ENCODE results near the gene XIRP1.
"Not testable (repeated sequence)": the region's sequence is repeated elsewhere in the genome, so short reads cannot be mapped to it uniquely, and the experiment has no call there.

Gene XIRP1

GRCh38 chr3:39180183-39180545 lies 12.2 kb downstream of the XIRP1 start:
- H3K4me2 ChIP-seq = peak overlapping the region; percentile 98
- H3K9me3 ChIP-seq = no peaks in the 10 kb centered on the region
- H3K36me3 ChIP-seq = no peaks in the 10 kb centered on the region
- H3K9ac ChIP-seq = peak overlapping the region; percentile 58
- no peaks in the 10 kb centered on the region for H3K27me3 ChIP-seq
- peak overlapping the region; percentile 63 for H3K4me3 ChIP-seq
- peaks cover 67% of the 10 kb centered on the region for H3K4me1 ChIP-seq
- H4K20me1 ChIP-seq = no peaks in the 10 kb centered on the region
- H3K27ac ChIP-seq = no peak overlapping the region
- no peak for TF ChIP-seq Cebpa-rat (IDR thresholded peaks at IDR 0.05)

GRCh38 chr3:39178553-39178952 lies 13.8 kb downstream of the XIRP1 start:
- H3K9me3 ChIP-seq = peaks cover 5% of the 10 kb centered on the region; the same call in 1 of the 2 replicates
- H3K27me3 ChIP-seq = no peaks in the 10 kb centered on the region
- H3K4me3 ChIP-seq = peak overlapping the region; percentile 67
- peak overlapping the region; percentile 76; the same call in 1 of the 2 replicates for H3K9ac ChIP-seq
- H3K4me1 ChIP-seq = peaks cover 56% of the 10 kb centered on the region
- H4K20me1 ChIP-seq = no peaks in the 10 kb centered on the region
- 0 out of 2 replicates have a peak overlapping the region, but pooled peaks have one; percentile 71 for H3K27ac ChIP-seq
- no peaks in the 10 kb centered on the region for H3K36me3 ChIP-seq
- peak overlapping the region; percentile 98 for H3K4me2 ChIP-seq
- no peak for TF ChIP-seq Cebpa-rat (IDR thresholded peaks at IDR 0.05)

- Histone ChIP-seq H3K36me3 (no peaks in the 10 kb centered on the region), H4K20me1 (no peaks in the 10 kb centered on the region), H3K9me3 (peaks cover 5% of the 10 kb centered on the region; the same call in 1 of the 2 replicates), H3K4me3 (peak overlapping the region; percentile 67), H3K27ac (peak overlapping the region; percentile 71), H3K4me2 (peak overlapping the region; percentile 98), H3K4me1 (peaks cover 49% of the 10 kb centered on the region), H3K27me3 (no peaks in the 10 kb centered on the region), H3K9ac (peak overlapping the region; percentile 76)
- no peak for TF ChIP-seq Cebpa-rat (IDR thresholded peaks at IDR 0.05)
These were observed 14.6 kb downstream of the XIRP1 start for GRCh38 chr3:39177708-39178332.

GRCh38 chr3:39176025-39176714 lies 16.2 kb downstream of the XIRP1 start:
- Histone ChIP-seq H3K27me3 (no peaks in the 10 kb centered on the region), H3K4me2 (no peak overlapping the region), H3K36me3 (no peaks in the 10 kb centered on the region), H4K20me1 (no peaks in the 10 kb centered on the region), H3K4me1 (peaks cover 36% of the 10 kb centered on the region), H3K27ac (no peak overlapping the region), H3K9me3 (peaks cover 5% of the 10 kb centered on the region; the same call in 1 of the 2 replicates), H3K4me3 (no peak overlapping the region), H3K9ac (no peak overlapping the region)
- TF ChIP-seq Cebpa-rat (IDR thresholded peaks at IDR 0.05) = no peak

- H3K27ac ChIP-seq = no peak overlapping the region
- H3K9ac ChIP-seq = no peak overlapping the region
- TF ChIP-seq Cebpa-rat (IDR thresholded peaks at IDR 0.05) = no peak
- H3K36me3 ChIP-seq = no peaks in the 10 kb centered on the region
- H3K27me3 ChIP-seq = no peaks in the 10 kb centered on the region
- H3K4me2 ChIP-seq = no peak overlapping the region
- peaks cover 5% of the 10 kb centered on the region; the same call in 1 of the 2 replicates for H3K9me3 ChIP-seq
- H3K4me3 ChIP-seq = no peak overlapping the region
- no peaks in the 10 kb centered on the region for H4K20me1 ChIP-seq
- H3K4me1 ChIP-seq = peaks cover 11% of the 10 kb centered on the region
These were observed 18.9 kb downstream of the XIRP1 start for GRCh38 chr3:39173318-39174125.

GRCh38 chr3:39171860-39172259 lies 20.5 kb downstream of the XIRP1 start:
- H3K27ac ChIP-seq = no peak overlapping the region
- H3K27me3 ChIP-seq = no peaks in the 10 kb centered on the region
- peaks cover 5% of the 10 kb centered on the region; the same call in 1 of the 2 replicates for H3K9me3 ChIP-seq
- peaks cover 4% of the 10 kb centered on the region; the same call in 1 of the 2 replicates for H3K4me1 ChIP-seq
- no peaks in the 10 kb centered on the region for H3K36me3 ChIP-seq
- H3K4me3 ChIP-seq = no peak overlapping the region
- no peak for TF ChIP-seq Cebpa-rat (IDR thresholded peaks at IDR 0.05)
- no peaks in the 10 kb centered on the region for H4K20me1 ChIP-seq
- no peak overlapping the region for H3K9ac ChIP-seq
- no peak overlapping the region for H3K4me2 ChIP-seq

- not testable (repeated sequence) for H3K36me3 ChIP-seq, H3K4me1 ChIP-seq, H4K20me1 ChIP-seq, H3K9me3 ChIP-seq, H3K9ac ChIP-seq, H3K27me3 ChIP-seq, H3K4me3 ChIP-seq, H3K4me2 ChIP-seq, H3K27ac ChIP-seq
These were observed 21.5 kb downstream of the XIRP1 start for GRCh38 chr3:39170877-39171276.

GRCh38 chr3:39170461-39170860 lies 21.9 kb downstream of the XIRP1 start:
- Histone ChIP-seq H3K4me1 (peaks cover 4% of the 10 kb centered on the region; the same call in 1 of the 2 replicates), H3K4me2 (no peak overlapping the region), H4K20me1 (no peaks in the 10 kb centered on the region), H3K9me3 (peaks cover 5% of the 10 kb centered on the region; the same call in 1 of the 2 replicates), H3K27ac (no peak overlapping the region), H3K27me3 (no peaks in the 10 kb centered on the region), H3K9ac (no peak overlapping the region), H3K36me3 (no peaks in the 10 kb centered on the region), H3K4me3 (no peak overlapping the region)
- TF ChIP-seq Cebpa-rat (IDR thresholded peaks at IDR 0.05) = no peak

GRCh38 chr3:39169712-39170111 lies 22.7 kb downstream of the XIRP1 start:
- H3K27me3 ChIP-seq = no peaks in the 10 kb centered on the region
- peaks cover 5% of the 10 kb centered on the region; the same call in 1 of the 2 replicates for H3K9me3 ChIP-seq
- no peak overlapping the region for H3K9ac ChIP-seq
- H3K4me3 ChIP-seq = no peak overlapping the region
- H3K36me3 ChIP-seq = no peaks in the 10 kb centered on the region
- no peak for TF ChIP-seq Cebpa-rat (IDR thresholded peaks at IDR 0.05)
- H3K4me2 ChIP-seq = no peak overlapping the region
- H3K4me1 ChIP-seq = peaks cover 4% of the 10 kb centered on the region; the same call in 1 of the 2 replicates
- no peaks in the 10 kb centered on the region for H4K20me1 ChIP-seq
- no peak overlapping the region for H3K27ac ChIP-seq

Data from BLaER1 (cell line).